ENCODE data around the gene PIK3IP1. TPM values are rescaled to one million over a fixed set of nuclear protein-coding genes. Genes with fewer than 3 reads are reported as not detected.

PIK3IP1 gene
- polyA plus RNA-seq, 1 experiment: 11.8 TPM

DNA sequence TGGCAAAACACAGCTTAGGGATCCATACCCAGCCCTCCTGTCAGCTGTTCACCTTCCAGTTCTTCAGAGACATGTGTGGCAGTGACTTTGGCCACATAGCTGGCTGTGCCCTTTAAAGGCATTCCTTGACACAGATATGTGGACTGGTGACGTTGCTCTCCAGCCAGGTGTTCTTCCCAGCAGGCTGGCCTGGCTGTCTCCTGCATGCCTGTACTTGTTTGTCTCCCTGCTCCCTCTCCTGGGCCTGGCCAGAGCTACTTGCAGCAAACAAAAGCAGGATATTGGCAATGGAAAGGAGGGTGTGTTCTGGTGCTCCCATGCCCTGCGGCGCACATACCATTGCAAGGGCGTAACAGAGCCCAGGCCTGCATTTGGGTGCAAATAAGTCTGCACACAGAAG lies 38.3 kb downstream of the PIK3IP1 start:
- ChIA-PET POLR2A (no interaction called here), CTCF (interaction anchor here (1.0 to 4.7 kb wide), 5 partner anchors 10 to 147 kb away, joined by 3 to 26 read pairs (median 4); partner anchors contain the start of gene SELENOM)
- Histone ChIP-seq H3K27me3 (ENCODE audit: control insufficient read depth, insufficient read depth, low read length) (no peaks in the 10 kb centered on the region), H3K36me3 (ENCODE audit: control insufficient read depth, insufficient read depth, low read length) (peaks cover 2% of the 10 kb centered on the region), H3K4me3 (ENCODE audit: low read depth, low read length) (no peak overlapping the region)
- TF ChIP-seq, protein P1, sequence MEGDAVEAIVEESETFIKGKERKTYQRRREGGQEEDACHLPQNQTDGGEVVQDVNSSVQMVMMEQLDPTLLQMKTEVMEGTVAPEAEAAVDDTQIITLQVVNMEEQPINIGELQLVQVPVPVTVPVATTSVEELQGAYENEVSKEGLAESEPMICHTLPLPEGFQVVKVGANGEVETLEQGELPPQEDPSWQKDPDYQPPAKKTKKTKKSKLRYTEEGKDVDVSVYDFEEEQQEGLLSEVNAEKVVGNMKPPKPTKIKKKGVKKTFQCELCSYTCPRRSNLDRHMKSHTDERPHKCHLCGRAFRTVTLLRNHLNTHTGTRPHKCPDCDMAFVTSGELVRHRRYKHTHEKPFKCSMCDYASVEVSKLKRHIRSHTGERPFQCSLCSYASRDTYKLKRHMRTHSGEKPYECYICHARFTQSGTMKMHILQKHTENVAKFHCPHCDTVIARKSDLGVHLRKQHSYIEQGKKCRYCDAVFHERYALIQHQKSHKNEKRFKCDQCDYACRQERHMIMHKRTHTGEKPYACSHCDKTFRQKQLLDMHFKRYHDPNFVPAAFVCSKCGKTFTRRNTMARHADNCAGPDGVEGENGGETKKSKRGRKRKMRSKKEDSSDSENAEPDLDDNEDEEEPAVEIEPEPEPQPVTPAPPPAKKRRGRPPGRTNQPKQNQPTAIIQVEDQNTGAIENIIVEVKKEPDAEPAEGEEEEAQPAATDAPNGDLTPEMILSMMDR (IDR thresholded peaks at IDR 0.05; ENCODE audit: insufficient read depth, low read depth, low read length): no peak
- DNase-seq (ENCODE audit: low read depth): no peak

GRCh38 chr22:31250740-31251600 lies 41.3 kb downstream of the PIK3IP1 start:
- no peaks in the 10 kb centered on the region for H3K27me3 ChIP-seq (ENCODE audit: control insufficient read depth, insufficient read depth, low read length)
- DNase-seq (ENCODE audit: low read depth): no peak
- H3K36me3 ChIP-seq (ENCODE audit: control insufficient read depth, insufficient read depth, low read length): no peaks in the 10 kb centered on the region; the same call in 1 of the 2 replicates
- no peak overlapping the region for H3K4me3 ChIP-seq (ENCODE audit: low read depth, low read length)
- TF ChIP-seq, protein P1 (IDR thresholded peaks at IDR 0.05; ENCODE audit: insufficient read depth, low read depth, low read length): no peak
- ChIA-PET POLR2A (no interaction called here), CTCF (interaction anchor here (0.7 to 8.7 kb wide), 6 partner anchors 11 to 63 kb away, joined by 3 to 70 read pairs (median 4); partner anchors contain the start of gene LIMK2)

DNA sequence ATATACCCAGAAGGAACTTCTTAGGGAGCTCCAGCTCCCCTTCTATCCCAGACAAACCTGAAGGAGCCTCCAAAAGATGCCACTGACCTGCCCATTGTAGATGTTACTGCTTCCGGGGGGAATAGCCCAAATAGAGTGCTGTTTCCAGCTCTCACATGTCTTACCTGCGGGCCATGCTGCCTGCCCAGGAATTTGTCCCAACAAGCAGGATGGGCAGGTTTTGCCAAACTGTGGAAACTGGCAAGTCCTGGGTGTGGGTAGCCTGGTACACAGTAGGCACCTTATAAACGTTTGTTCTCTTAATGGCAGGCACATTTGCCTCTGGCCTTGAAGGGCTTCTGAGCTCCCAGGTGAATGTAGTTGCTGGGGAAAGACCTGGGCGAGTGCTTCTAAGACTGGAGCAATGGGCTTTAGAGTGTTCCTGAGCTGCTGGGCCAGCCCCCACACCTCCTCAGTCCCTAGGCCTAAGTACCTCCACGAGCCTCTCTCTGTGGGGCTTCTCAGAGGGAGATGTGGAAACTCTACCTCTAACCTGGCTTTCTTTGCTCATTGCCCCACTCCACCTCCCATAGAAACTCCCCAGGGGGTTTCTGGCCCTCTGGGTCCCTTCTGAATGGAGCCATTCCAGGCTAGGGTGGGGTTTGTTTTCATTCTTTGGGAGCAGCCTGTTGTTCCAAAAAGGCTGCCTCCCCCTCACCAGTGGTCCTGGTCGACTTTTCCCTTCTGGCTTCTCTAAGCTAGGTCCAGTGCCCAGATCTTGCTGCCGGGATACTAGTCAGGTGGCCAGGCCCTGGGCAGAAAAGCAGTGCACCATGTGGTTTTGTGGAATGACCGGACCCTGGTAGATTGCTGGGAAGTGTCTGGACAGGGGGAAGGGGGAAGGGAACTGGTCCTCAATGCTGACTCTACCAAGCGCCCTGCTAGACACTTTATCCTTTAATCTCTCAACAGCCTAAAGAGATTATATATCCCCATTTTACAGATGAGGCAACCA lies 43.0 kb downstream of the PIK3IP1 start:
- ChIA-PET CTCF (interaction anchor here (1.0 to 8.7 kb wide), 3 partner anchors 19 to 37 kb away, joined by 3 to 70 read pairs (median 6); partner anchors contain the start of gene LIMK2), POLR2A (no interaction called here)
- no peaks in the 10 kb centered on the region for H3K36me3 ChIP-seq (ENCODE audit: control insufficient read depth, insufficient read depth, low read length)
- H3K27me3 ChIP-seq (ENCODE audit: control insufficient read depth, insufficient read depth, low read length): no peaks in the 10 kb centered on the region
- H3K4me3 ChIP-seq (ENCODE audit: low read depth, low read length): peak overlapping the region; percentile 46
- DNase-seq (ENCODE audit: low read depth): no peak
- TF ChIP-seq, protein P1 (IDR thresholded peaks at IDR 0.05; ENCODE audit: insufficient read depth, low read depth, low read length): no peak

DNA sequence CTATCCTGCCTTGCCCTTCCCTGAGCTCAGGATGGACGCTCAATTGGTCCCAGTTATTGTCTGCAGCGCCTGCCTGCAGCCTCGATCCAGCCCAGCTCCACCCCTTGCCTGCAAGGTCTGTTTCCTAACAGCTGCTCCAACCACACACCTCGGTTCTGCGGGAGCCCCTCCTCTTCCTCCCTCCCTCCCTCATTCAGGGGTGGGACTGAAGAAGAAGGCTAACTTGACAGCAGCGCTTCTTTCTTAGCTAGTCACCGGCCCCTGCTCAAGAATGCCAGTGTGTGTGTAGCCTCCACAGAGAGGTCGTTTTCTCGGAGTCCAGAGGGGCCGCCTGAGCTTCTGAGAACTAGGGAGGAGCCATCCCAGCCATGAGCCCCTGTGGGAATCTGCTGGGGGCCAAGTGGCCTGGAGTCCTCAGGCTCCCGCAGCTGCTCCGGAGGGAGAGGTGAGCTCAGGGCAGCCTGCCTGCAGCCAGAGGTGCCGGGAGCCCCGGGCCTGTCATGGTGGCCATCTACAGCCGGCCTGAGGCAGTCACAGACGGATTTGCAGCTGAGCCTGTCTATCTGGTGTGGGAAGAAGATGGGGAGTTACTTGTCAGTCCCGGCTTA lies 44.0 kb downstream of the PIK3IP1 start:
- POLR2A ChIA-PET: interaction anchor here (0.7 kb wide), 1 partner anchor 84 kb away, joined by 6 read pairs; no protein-coding TSS in a partner anchor
- H3K4me3 ChIP-seq (ENCODE audit: low read depth, low read length): peak overlapping the region; percentile 46
- H3K36me3 ChIP-seq (ENCODE audit: control insufficient read depth, insufficient read depth, low read length): no peaks in the 10 kb centered on the region
- H3K27me3 ChIP-seq (ENCODE audit: control insufficient read depth, insufficient read depth, low read length): no peaks in the 10 kb centered on the region
- TF ChIP-seq, protein P1 (IDR thresholded peaks at IDR 0.05; ENCODE audit: insufficient read depth, low read depth, low read length): no peak
- DNase-seq (ENCODE audit: low read depth): peak; percentile 75
- CTCF ChIA-PET: interaction anchor here (1.4 to 8.7 kb wide), 2 partner anchors 23 to 37 kb away, joined by 3 to 70 read pairs; partner anchors contain the start of gene LIMK2

All from BJ (cell line).